GM12801 (cell line): ENCODE data around the gene SENP8.

Source experiments
- CTCF ChIP-seq: IDR thresholded peaks from one replicate; pipeline ENCODE4 v1.5.1; 2011; ENCODE audit warnings: control low read depth; ENCODE audit not compliant: insufficient read length; ENCODE audit errors: extremely low read depth

SENP8 gene

GRCh38 chr15:72147418-72147817, 29.2 kb downstream of the SENP8 start:
- TF ChIP-seq CTCF, result no peak

GRCh38 chr15:72153269-72154000, 35.2 kb downstream of the SENP8 start:
- TF ChIP-seq CTCF, result no peak

- no peak for TF ChIP-seq CTCF
These were observed 36.1 kb downstream of the SENP8 start for GRCh38 chr15:72154316-72154715.

GRCh38 chr15:72155003-72155621, 36.9 kb downstream of the SENP8 start:
- no peak for TF ChIP-seq CTCF

- peak; percentile 84 for TF ChIP-seq CTCF
These were observed 37.7 kb downstream of the SENP8 start for GRCh38 chr15:72155635-72156616.

GRCh38 chr15:72156928-72157327, 38.7 kb downstream of the SENP8 start:
- no peak for TF ChIP-seq CTCF

- TF ChIP-seq CTCF, result no peak
These were observed 42.6 kb downstream of the SENP8 start for GRCh38 chr15:72160696-72161245.
